NB4 (cell line): ENCODE measurements around the gene BPIFA3.

Source experiments
- DNase-seq: peaks from one replicate; pipeline ENCODE4 v3.0.0; 2010; ENCODE audit warnings: low read depth
- H3K4me3 ChIP-seq: one replicate; pipeline ENCODE4 v1.5.1; 2011; ENCODE audit warnings: mild to moderate bottlenecking, low read depth, low read length, moderate library complexity
- MYC ChIP-seq: IDR thresholded peaks from 2 replicates; pipeline ENCODE4 v1.6.1; 2011; ENCODE audit warnings: low read depth, low read length
- POLR2A ChIP-seq: IDR thresholded peaks from 2 replicates; pipeline ENCODE4 v1.6.1; 2011; ENCODE audit warnings: mild to moderate bottlenecking; ENCODE audit not compliant: insufficient read length; ENCODE audit errors: extremely low read depth
- TF ChIP-seq, protein P1 (sequence below): IDR thresholded peaks from one replicate; pipeline ENCODE4 v1.5.1; 2012; ENCODE audit warnings: low read depth, low read length
- TF ChIP-seq, protein P2 (sequence below): IDR thresholded peaks from 2 replicates; pipeline ENCODE4 v1.6.1; 2011; ENCODE audit warnings: low read depth, low read length

Gene BPIFA3

DNA sequence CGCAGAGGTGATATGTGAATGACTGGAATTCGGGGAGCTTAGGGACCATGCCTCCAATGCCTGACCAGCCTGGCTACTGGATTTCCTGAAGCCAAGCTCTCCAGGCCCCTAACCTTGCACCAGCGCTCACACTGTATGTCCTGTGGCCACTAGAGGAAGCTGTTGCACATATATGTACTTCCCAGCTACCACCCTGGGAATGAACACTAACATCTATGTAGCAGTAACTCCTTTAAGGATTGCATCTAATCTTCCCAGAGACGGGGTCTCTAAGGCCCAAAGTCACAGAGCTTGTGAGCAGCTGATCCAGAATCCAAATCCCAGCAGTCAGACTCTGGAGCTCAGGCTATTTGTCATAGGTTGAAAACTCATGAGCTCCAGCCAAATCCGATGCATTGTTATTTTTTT lies 45.5 kb downstream of the BPIFA3 start:
- TF ChIP-seq POLR2A = no peak
- TF ChIP-seq, protein P1, sequence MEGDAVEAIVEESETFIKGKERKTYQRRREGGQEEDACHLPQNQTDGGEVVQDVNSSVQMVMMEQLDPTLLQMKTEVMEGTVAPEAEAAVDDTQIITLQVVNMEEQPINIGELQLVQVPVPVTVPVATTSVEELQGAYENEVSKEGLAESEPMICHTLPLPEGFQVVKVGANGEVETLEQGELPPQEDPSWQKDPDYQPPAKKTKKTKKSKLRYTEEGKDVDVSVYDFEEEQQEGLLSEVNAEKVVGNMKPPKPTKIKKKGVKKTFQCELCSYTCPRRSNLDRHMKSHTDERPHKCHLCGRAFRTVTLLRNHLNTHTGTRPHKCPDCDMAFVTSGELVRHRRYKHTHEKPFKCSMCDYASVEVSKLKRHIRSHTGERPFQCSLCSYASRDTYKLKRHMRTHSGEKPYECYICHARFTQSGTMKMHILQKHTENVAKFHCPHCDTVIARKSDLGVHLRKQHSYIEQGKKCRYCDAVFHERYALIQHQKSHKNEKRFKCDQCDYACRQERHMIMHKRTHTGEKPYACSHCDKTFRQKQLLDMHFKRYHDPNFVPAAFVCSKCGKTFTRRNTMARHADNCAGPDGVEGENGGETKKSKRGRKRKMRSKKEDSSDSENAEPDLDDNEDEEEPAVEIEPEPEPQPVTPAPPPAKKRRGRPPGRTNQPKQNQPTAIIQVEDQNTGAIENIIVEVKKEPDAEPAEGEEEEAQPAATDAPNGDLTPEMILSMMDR = peak; percentile 97
- peak; percentile 76 for DNase-seq
- no peak overlapping the region for H3K4me3 ChIP-seq

DNA sequence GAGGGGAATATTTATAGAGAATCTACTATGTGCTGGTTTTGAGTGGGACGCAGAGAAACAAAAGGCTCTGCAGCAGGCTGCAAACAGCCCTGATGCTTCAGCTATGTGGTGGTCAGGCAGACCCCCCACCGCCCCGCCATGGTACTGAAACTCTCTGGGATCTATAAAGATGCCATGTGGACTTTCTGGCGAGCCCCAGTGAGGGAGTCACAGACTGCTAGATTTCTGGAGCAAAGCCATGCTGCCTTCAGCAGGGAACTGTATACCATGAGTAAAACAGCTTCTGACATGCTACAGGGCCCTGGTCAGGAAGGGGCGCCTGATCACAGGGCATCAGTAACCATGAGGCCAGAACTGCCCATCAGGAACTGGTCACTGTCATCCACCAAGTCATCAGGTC lies 46.6 kb downstream of the BPIFA3 start:
- no peak for DNase-seq
- H3K4me3 ChIP-seq = no peak overlapping the region
- TF ChIP-seq, protein P2, sequence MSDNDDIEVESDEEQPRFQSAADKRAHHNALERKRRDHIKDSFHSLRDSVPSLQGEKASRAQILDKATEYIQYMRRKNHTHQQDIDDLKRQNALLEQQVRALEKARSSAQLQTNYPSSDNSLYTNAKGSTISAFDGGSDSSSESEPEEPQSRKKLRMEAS = no peak
- TF ChIP-seq, protein P1 = no peak
- TF ChIP-seq MYC = no peak
- no peak for TF ChIP-seq POLR2A

DNA sequence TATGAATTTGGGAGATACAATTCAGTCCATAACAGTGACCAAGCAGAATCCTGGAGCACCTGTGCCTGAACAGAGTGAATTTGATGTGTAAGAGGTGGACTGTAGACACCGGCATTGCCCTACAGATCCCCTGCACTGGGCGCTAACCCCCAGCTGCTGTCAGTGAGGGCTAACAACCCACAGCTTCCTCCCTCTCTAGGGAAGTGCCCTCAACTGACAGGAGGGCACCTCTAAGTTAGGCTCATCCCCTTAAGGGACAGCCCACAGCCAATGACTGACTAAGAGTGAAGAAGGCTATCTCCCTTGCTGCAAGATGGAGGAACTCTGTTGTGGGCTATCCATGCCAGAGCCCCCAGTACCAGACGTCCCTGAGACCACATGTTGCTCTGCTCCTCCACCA lies 50.5 kb downstream of the BPIFA3 start:
- TF ChIP-seq, protein P2 = no peak
- no peak for TF ChIP-seq POLR2A
- TF ChIP-seq, protein P1 = no peak
- no peak overlapping the region for H3K4me3 ChIP-seq
- peak; percentile 43 for DNase-seq

DNA sequence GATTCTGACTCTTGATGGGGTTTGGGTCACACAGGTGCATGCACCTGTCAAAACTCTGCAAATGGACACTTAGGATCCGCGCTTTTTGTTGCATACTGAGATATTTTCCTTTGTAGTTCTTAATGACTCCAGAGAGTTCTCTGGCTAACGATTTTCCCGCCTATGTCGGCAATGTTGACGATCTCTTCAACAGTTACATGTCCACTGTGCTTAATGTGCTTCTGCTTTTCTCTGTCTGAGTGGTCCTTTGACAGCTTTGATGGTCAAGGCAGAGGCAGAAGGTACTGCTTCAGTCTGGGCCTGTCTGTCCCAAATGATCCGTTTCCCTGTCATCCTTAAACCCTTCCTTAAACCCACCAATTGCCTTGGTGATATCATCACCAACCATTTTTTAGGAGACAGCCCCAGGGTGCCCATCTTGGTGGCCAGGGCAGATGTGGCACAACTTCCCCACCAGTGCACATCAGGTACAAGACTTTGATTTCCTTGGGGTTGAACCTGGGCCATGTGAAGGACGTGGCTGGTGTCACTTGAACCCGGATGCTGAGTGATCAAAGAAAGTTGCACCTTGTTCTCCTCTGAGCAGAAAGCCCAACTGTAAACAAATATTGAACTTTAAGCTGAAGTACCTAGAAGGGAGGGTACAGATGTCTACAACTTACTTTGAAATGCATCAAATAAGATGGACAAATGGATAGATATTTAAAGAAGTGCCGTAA lies 55.2 kb downstream of the BPIFA3 start:
- no peak overlapping the region for H3K4me3 ChIP-seq
- no peak for TF ChIP-seq POLR2A
- TF ChIP-seq, protein P2 = no peak
- TF ChIP-seq MYC = no peak
- TF ChIP-seq, protein P1 = no peak

DNA sequence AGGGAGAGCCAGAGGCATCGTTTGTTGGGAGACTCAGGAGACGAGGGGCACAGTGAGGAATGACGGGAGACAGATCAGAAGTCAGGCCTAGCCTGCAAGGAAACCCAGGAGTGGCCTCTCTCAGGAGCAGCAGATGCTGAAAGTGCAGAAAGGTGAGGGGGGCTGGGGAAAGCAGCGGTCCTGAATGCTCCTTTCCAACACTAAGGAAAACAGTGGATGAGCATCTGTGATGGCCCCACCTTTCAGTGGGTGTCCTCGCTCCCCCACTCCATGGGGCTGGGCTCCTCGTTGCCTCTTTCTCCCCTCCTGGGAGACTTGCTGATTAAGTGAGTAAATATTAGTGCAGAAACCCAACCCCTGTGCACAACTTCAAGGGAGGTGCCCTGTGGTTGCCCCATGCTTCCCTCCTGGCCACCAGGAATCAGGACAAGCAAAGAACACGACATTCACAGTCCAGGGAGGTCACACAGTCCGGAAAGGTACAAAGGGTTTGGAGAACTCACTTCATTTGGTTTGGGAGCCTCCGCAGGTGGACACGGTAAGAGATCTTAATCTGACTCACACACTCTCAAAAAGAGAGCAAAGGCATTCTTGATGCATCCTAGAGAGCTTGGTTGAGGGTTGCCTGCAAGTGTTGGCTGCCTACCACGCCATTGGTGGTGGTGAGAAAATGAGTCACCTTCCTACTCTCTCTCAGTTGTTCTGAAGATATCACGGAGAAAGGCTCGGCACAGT lies 56.1 kb downstream of the BPIFA3 start:
- DNase-seq = no peak
- TF ChIP-seq POLR2A (no peak), MYC (no peak)
- TF ChIP-seq, protein P2 = no peak
- TF ChIP-seq, protein P1 = no peak
- no peak overlapping the region for H3K4me3 ChIP-seq

More for the DNA sequence above, 55.2 kb downstream of the BPIFA3 start:
- DNase-seq = no peak
